T-helper 2 cell treated with Interferon-gamma antibody and Interleukin-4, amounts not matched to agents 100 ng/mL and 5 ng/mL, for 36 hours (primary cell): Measurements from ENCODE around the gene XPO4. TPM values are rescaled to one million over a fixed set of nuclear protein-coding genes. Genes with fewer than 3 reads are reported as not detected.
"Not testable (repeated sequence)": the region's sequence is repeated elsewhere in the genome, so short reads cannot be mapped to it uniquely, and the experiment has no call there.

Experiments
- intact Hi-C: fragments of 100-400 bp; cut with micrococcal nuclease; formaldehyde crosslinking; loops from one replicate; pipeline ENCODE4 v1.15.1; 2023
- total RNA-seq: library from RNA; stranded (reverse); gene quantifications from 2 replicates; pipeline ENCODE4 v1.2.3, GENCODE V29; 2022

Gene XPO4
- total RNA-seq, 1 donor from 2014 or later = 21.4 TPM

- intact Hi-C loops = no loop called here
These were observed 112.9 kb downstream of the XPO4 start for GRCh38 chr13:20789665-20790064.

- intact Hi-C loops = no loop called here
These were observed 114.2 kb downstream of the XPO4 start for GRCh38 chr13:20788312-20788711.

DNA sequence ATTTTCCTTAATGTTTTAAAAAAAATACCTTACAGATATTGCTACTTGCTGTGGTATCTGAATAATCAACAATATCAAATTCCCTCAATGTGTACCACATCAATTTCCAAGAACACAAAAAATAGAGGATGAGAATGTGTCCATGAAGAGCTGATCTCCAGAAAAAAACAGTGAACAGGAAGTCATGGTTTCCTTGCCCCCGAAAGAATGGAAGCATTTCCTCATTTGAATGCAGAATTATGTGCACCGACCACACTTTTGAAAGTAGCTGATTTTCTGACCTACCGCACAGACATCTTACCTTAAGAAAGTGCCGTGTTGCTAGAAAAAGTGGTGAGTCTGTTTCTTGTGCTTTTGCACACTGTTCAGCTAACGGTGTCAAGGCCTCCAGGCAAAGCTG lies 115.4 kb downstream of the XPO4 start:
- intact Hi-C loops = no loop called here

GRCh38 chr13:20782116-20782708 lies 120.3 kb downstream of the XPO4 start:
- intact Hi-C loops = no loop called here

DNA sequence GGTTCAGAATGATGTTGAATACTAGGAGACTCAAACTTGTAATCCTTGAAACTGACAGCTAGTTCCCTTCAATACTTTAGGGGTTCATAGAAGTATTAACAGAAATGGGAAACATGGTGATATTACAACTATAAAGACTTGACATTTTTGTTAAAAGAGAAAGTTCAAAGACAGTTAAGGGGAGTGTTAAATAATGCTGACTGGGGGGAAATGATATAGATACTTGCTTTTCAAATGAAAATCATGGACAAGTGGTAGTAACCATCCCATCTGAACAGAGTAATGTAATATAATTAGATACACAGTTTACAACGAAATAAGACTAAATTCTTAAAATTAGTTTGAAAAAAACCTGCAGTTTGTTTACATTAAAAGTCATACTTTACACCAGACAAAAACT lies 122.2 kb downstream of the XPO4 start:
- intact Hi-C loops = no loop called here

DNA sequence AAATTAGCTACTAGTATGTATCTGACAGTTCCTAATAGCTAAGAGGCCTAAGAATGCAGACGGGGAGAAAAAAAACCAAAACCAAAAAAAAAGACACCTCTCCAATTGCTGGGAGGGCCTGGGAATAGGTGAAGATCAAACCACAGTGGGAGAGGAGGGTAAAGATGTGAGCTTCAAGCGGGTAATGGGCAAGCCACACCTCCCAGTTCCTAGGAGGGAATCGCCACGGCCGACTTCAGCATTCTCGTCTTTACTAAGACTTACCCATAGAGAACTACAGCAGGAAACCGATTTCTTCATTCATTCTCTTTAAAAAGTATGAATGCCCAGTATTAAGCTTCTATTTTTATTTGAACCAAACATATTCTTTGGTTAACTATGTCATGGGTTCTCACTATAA lies 123.1 kb downstream of the XPO4 start:
- intact Hi-C loops = no loop called here

DNA sequence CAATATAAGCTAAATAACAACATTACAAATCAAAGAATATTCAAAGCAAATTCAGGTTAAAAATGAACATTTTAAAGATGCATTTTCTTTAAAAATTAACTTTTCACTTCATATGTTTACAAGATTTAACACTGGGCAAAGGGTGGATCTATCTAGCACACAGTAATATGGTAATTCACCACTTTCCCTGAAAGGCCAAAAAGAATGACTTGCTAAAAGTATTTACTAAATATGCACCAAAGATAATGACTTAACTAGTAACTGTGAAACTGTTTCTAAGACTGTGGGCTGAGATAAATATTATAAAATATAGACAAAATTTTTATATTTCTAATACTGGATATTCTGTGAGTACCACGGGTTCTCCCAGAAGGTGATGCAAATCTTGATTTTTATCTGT lies 124.2 kb downstream of the XPO4 start:
- intact Hi-C loops = no loop called here

DNA sequence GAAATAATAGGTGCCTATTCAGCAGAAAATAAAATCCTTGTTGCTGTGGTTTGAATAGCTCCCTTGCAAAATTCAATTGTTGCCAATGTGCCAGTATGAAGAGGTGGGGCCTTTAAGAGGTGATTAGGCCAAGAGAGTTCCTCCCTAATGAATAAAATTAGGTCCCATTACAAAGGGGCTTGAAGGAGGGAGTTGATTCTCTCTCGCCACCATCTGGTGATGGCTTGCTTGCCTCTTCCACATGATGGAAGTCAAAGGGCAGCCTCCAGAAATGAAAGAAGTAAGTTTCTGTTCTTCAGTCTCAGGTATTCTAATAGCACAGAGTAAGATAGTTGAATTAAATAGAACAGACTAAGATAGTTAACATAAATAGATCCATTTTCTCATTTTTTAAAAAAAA lies 125.8 kb downstream of the XPO4 start:
- intact Hi-C loops = no loop called here

DNA sequence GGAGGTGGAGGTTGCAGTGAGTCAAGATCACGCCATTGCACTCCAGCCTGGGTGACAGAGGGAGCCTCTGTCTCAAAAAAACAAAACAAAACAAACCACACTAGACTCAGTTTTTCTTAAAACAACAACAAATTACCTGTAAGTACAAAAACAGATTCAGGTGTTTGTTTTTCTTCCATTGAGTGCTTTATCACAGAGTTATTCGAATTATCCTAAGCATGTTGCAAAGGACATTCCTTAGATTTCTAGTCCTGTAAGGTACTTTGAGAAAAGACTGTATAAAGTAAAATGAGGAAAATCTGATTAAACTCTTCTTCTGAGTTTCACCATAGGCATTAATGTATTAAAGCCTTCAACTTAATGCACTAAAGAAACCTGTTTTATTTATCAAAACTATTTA lies 126.6 kb downstream of the XPO4 start:
- intact Hi-C loops = no loop called here

DNA sequence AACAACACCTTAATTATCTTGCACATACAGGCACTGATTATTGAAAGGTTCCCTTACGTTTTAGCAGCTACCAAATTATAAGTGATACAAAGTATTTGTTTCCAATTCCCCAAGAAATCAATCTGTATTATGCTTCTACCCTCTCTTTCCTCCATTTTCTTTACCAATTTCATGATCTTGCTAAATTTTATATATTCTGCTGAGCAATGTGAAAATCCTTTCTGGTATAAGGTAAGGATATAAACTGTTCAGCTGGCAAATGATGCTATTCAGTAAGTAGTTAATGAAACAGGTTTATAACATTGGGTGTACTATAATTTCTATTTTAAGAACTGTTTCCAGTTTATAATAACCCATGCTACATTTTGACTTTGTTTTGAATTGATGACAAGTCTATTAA lies 127.8 kb downstream of the XPO4 start:
- intact Hi-C loops = loop anchor here (5.0 kb wide), 1 partner anchor 912 kb away; the partner anchor contains the start of gene ZMYM5

GRCh38 chr13:20773194-20774080 lies 129.1 kb downstream of the XPO4 start, which contains the start of gene EEF1AKMT1:
Gene EEF1AKMT1 (minus strand): TSS chr13:20773961. CDS start chr13:20757598, 16,363 bp downstream.
- intact Hi-C loops = loop anchor here (1.0 to 5.0 kb wide), 7 partner anchors 55 to 911 kb away; partner anchors contain the start of genes IFT88, XPO4, ZMYM2 and ZMYM5

DNA sequence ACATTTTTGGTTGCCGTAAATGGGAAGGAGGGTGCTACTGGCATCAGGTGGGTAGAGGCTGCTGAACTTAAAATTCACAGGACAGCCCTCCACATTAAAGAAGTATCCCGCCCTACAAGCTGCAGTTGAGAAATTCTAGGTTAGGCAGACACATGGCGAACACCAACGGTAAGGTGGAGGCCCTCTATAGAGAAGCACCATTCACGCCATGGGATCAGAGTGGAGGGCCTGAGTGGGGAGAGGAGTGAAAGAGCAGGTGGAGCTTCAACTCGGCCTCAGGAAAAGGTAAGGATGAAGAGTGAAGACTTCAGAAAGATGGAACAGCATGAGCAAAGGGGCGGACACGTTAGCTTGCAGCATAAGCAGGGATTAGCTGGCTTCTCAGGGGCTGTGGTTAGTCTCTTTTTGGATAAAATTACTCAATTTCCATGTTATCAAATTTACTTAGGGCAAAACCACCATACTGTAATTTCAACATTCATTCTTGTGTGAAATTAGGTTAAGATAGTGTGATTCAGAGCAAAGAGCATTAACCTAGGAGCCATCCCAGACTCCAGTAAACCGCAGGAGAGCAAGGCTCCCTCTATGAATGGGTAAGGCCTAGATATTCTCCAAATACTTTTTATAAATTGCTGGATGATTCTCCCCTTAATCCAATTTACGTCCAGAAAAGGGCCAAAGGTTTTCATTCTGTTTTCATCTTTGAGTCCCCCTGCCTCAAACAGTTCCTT lies 130.0 kb downstream of the XPO4 start:
- intact Hi-C loops = loop anchor here (1.0 to 5.0 kb wide), 7 partner anchors 56 to 910 kb away; partner anchors contain the start of genes IFT88, XPO4, ZMYM2 and ZMYM5

DNA sequence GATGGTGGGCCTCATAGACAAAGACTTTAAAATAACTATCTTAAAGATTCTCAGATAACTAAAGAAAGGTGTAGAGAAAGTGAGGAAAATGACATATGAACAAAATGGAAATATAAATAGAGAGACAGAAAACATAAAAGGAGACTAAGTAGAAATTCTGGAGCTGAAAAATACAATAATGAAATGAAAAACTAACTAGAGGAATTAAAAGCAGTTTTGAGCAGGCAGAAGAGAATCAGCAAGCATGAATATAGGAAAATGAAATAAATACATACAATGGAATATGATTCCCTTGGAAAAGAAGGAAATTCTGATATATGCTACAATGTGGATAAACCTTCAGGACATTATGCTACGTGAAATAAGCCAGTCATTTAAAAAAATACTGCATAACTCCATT lies 132.7 kb downstream of the XPO4 start:
- intact Hi-C loops = loop anchor here (5.0 kb wide), 1 partner anchor 908 kb away; the partner anchor contains the start of gene ZMYM5

DNA sequence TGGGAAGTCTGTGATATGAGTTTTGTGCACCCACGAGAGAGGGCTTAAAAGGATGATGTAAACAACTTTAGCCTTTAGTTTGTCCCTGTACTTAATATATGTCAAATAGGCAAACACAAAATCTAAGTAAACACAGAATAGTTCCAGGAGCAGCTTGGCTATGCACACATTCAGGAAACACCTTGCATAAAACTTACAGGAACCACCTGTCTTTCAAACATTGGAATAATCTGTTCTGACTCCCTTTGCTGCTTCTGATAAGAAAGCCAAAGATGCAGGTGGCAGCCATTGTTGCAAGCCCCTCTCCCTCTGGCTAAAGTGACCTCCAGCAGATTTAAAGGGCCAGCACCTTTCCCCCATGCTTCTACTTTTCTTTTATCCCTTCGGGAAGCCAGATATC lies 133.5 kb downstream of the XPO4 start:
- intact Hi-C loops = no loop called here

DNA sequence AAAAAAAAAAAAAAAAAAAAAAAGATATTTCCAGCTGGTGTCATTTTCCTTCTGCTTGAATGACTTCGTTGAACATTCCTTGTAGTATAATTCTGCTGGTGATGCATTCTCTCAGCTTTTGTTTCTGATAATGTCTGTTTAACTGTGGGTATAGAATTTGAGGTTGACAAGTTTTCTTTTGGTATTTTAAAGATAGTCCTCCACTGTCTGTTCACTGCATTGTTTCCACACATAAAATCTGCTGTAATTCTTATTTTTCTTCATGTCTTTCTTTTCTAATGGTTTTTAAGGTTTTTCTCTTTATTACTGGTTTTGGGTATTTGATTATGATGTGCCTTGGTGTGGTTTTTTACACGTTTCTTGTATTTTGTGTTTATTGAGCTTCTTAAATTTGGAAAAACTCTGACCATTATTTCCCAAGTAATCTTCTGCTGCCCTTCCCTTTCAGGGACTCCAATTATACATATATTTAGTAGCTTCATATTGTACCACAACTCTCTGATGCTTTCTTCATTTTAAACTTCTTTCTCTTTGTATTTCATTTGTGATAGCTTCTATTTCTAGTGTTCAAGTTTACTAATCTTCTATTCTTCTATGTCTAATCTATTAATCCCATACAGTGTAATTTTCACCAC lies 135.1 kb downstream of the XPO4 start:
- intact Hi-C loops = no loop called here

DNA sequence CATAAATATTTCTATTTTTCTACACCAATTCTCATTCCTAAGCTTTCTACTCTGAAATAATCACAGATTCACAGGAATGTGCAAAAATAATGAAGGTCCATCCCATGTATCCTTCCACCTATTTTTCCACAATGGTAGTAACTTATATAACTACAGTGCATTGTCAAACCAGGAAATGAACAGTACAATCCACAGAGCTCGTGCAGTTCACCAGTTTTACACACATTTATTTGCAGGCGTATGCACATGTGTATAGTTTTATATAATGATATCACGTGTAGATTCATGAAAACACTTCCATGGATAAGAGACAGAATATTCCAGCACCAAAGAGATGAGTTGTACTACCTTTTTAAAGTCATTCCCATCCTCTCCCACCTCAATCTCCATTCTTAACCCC lies 141.7 kb downstream of the XPO4 start:
- intact Hi-C loops = no loop called here

DNA sequence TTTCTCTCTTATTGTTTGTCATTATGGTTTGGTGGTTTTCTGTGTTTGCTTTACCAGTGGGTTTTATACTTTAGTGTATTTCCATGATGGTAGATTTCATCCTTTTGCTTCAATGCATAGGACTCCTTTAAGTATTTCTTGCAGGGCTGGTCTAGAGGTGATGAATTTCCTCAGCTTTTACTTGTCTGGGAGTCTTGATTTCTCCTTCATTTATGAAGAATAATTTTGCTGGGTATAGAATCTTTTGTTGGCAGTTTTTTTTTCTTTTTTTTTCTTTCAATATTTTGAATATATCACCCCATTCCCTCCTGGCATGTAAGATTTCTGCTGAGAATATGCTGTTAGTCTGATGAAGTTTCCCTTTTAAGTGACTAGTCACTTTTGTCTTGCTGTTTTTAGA lies 148.5 kb downstream of the XPO4 start:
- intact Hi-C loops = no loop called here

DNA sequence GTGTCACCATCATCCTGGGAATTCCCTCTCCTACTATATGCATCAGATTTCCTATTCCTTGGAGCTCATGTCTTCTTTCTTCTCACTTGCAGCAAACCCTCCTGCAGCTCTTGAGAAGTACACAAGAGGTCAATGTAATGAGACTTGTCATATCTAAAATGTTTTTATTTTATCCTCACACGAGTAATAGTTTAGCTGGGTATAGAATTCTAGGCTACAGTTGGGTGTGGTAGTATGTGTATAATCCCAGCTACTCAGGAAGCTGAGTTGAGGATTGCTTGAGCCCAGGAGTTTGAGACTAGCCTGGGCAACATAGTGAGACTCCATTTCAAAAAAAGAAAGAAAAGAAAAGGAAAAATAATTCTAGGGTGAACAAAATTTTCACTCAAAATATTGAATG lies 153.2 kb downstream of the XPO4 start:
- intact Hi-C loops = no loop called here

- intact Hi-C loops = not testable (repeated sequence)
These were observed 158.6 kb downstream of the XPO4 start for GRCh38 chr13:20743830-20744404.

DNA sequence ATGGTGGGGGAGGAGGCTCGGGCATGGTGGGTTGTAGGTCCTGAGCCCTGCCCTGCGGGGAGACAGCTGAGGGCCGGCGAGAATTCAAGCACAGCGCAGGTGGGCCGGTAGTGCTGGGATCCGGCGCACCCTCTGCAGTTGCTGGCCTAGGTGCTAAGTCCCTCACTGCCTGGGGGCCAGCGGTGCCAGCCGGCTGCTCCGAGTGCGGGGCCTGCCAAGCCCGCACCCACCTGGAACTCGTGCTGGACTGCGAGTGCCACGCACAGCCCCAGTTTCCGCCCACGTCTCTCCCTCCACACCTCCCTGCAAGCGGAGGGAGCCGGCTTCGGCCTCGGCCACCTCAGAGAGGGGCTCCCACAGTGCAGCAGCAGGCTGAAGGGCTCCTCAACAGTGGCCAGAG lies 162.5 kb downstream of the XPO4 start:
- intact Hi-C loops = no loop called here

DNA sequence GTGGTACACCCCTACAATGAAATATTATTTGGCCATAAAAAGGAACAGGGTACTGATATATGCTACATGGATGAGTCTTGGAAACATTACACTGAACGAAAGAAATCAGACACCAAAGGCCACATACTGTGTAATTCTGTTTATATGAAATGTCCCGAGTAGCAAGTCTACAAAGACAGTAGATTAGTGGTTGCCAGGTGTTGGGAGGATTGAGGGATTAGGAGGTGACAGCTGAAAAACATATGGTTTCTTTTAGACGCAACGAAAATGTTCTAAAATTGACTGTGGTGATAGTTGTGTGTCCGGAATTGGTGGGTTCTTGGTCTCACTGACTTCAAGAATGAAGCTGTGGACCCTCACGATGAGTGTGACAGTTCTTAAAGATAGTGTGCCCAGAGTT lies 163.9 kb downstream of the XPO4 start:
- intact Hi-C loops = no loop called here
